8988T (cell line): ENCODE measurements around the gene ATP6V1E1.

ENCODE experiments used
- DNase-seq: peaks from one replicate; pipeline ENCODE4 v3.0.0; 2011

Gene ATP6V1E1

DNA sequence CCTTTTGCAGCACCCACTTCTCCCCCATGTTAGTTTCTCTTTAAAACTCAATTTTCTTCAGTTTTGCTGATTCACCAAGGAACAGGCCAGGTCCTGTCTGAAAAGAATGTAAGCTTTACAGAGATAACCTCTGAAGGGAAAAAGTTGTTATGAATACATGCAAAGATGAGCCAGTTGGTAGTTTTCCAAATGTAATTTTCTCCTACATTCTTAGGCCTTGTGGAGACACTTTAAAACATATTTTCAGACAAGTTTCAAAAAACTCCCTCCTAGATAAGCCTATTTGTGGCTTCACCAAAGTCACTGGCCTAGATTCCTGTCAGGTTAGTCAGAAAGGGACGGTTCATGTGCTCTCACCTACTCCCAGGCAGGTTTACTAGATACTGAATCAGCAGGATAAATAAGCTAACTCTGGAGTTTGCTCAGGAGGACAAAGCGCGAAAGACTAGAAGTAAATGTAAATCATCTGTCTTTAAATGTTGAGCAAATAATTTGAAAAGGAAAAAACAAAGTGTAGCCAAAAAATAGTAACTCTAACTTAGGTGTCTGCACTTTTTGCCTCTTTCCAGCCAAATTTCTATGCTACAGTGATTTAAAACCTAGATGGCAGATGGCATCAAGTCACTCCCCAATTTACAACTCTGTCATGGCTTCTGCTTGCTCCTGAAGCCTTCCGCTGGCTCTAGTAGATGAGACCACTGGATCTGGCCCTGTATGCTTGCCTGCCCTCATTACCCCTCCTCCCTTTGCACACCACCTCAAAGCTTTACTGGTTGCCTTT, 4.9 kb upstream of the ATP6V1E1 start:
- no peak for DNase-seq

DNA sequence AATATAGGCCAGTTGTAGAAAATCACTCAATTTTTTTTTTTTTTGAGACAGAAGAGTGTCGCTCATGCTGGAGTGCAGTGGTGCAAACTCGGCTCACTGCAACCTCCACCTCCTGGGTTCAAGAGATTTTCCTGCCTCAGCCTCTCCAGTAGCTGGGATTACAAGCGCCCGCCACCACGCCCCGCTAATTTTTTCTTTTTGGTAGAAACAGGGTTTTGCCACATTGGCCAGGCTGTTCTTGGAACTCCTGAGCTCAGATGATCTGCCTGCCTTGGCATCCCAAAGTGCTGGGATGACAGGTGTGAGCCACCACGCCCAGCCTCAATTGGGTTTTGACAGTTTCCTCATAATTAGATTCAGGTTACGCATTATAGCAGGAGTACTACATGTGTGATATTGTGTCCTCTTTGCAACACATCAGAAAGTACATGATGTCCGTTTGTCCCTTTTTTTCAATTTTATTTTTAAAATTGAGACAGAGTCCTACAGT, 2.6 kb upstream of the ATP6V1E1 start:
- no peak for DNase-seq

DNA sequence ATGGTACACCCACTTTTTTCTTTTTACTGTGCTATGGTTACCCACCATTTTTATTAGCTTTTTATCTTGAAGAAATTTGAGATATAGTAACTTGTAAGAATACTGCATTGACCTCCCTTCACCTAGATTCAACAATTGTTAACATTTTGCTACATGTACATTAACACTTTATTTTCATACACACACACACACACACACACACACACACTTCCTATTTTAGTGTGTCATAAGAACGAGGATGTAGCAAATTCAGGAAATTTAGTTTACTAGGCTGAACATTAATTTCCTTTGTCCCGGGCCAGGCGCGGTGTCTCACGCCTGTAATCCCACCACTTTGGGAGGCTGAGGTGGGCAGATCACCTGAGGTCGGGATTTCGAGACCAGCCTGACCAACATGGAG, 1.1 kb upstream of the ATP6V1E1 start:
- no peak for DNase-seq

DNA sequence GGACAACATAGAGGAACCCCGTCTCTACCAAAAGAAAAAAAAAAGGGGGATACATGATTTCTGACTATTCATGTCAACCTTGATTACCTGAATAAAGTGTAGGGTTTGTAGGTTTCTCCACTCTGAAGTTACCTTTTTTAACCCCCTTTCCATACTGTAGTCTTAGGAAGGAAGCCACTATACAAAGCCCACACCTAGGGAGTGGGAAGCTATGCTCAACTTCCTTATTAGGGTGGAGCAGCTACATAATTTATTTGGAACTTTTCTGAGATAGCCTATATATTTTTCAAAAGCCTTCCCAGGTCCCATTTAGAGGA, 582 bp upstream of the ATP6V1E1 start:
- no peak for DNase-seq

DNA sequence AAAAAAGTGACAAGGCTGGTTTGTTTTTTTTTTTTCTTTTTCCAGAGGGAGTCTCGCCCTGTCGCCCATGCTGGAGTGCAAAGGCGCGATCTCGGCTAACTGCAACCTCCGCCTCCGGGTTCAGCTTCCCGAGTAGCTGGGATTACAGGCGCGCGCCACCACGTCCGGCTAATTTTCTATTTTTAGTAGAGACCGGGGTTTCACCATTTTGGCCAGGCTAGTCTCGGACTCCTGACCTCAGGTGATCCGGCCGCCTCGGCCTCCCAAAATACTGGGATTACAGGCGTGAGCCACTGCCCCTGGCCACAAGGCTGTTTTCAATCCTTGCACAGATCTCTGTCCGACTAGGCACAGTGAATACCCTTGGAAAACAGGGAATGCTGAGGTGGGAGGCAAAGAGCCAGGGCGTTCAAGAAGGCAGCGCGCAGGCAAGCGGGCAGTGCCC, 566 bp downstream of the ATP6V1E1 start:
- no peak for DNase-seq

DNA sequence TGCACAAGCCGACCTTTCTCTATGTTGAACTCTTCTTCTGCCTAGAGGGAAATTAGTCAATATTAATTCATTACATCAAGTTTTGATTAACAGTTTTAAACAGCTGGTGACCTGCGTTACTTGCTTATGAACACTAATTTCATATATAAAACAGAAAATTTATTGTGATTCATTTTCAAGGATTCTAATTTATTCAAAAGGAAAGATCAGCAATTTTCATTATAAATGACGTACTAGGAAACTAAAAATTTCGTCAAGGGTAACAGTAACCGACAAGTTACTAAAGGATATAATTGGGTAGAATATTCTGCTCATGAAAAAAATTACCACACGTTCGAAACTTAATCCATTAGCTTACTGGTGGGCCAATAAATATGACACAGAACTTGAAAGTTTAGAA, 15.3 kb downstream of the ATP6V1E1 start:
- no peak for DNase-seq

DNA sequence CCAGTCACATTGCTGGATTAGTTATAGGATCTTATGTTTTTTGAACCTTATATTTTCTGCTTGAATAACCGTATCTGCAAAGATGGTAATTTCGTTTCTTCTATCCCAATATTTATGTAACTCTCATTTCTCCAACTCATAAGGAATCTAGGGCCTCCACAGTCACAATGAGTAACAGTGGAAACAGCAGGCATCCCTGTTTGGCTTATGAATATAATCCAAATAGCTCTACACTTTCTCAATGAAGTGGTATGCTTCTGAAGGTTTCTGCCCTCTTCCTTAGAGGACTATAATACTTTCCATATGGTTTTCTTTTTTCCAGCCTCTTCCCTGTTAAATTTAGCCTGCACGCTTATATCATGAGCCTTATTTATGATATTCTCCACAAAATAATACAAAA, 16.5 kb downstream of the ATP6V1E1 start:
- no peak for DNase-seq

DNA sequence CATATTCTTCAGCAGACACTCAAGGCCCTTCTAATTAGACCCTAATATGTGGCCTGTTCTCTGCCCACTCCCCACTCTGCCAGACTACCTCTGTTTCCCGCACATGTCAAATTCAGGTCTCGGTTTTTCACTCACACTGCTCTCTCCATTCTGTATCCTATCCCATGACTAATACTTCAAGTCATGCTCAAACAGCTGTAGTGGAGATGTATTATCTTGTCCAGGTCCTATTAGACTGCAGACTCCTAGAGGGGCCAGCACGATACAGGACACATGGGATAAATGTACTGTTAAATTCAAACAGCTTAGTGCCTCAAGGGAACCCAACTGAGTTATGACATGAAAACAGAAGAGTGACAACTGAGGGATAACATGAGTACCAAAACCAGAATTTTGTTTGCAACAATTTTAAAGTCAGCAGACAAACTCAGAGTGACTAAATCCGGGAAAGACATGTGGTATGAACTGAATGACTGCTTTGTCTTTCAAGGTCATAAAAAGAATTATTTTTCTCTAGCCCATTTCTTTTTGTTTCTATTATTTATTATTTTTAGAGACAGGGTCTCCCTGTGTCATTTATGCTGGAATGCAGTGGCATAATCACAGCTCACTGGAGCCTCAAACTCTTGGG, 20.5 kb downstream of the ATP6V1E1 start:
- DNase-seq: no peak

DNA sequence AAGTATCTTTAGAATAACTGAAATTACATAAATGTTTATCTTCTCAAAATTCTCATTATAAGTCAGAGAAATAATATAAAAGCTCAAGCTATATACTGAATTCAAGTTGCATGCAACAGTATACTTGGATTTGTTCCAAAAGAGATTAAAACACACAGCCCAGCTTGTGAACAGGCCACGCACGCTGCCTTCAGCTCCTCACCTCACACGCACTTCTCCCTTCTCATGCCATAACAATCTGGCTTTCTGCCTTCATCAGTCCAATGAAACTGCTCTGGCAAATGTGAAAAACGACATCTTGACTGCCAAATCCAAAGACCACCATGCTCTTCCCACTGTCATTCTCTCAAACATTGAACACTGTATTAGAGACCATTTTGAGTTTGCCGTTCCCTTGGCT, 22.1 kb downstream of the ATP6V1E1 start:
- DNase-seq: no peak

DNA sequence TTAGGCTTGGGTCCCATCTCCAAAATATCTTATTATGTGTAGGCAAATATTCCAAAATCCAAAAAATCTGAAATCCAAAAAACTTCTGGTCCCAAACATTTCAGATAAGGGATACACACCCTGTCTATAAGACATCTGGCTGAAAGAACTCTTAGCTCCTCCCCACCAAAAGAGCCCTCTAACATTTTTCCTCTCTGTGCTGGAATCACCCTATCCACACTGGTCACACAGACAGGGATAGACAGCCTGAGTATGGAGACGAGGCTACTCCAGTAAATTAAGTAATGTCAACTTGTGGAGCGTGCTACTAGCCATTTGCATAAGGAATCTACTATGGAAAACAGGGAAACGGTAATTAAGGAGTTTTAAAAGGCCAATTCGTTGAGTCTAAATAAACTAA, 24.9 kb downstream of the ATP6V1E1 start:
- DNase-seq: no peak

DNA sequence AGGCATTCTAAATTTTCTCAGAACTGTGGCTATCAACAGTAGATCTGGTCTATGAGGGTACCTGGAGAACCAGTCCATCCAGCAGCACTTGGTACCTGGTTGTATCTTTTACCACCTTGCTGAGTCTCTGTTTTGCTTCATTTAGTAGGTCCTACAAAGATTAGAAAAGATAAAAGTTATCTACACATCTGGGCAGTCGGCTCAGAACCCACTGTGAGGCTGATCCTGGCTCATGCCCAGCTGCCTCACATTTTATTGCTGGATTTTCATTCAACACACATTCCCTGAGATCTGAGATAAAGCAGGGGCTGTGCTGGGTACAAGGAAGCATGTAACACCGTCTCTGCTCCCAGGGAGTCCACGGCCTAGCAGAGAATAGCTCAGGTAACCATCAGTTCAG, 27.5 kb downstream of the ATP6V1E1 start:
- DNase-seq: no peak

DNA sequence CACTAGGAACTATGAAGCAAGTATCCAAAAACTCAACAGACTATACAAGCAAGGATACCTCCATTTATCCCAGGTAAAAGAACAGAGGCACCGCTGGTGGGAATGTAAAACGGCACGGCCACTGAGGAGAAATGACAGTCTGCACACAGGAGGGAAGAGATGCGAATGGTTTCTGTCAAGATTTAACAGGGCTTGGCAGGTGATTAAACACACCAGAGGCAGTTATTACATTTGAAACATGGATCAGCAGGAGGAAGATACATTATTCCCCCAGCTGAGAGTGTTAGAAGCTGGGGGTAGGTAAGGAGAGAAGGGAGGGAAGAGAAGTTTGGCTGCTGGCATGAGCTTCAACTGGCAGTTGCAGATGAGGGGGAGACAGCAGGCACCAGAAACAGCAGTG, 30.2 kb downstream of the ATP6V1E1 start:
- DNase-seq: no peak

DNA sequence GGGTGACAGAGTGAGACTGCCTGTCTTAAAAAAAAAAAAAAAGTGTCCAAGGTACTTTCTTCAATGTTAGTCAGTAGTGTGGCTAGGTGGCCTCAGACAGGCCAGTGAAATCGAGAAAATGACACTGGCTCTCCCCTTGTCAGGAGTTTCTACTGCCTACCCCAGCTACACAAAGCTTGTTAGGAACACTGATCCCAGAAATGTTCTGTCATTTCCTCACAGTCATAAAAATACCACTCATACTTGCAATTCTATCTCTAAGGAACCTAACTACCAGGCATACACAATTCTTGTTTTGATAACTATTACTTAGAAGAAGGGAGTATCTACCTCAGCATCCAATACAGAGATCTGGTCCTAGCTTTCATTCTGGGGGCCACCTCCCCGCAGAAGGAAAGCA, 31.3 kb downstream of the ATP6V1E1 start:
- DNase-seq: no peak

DNA sequence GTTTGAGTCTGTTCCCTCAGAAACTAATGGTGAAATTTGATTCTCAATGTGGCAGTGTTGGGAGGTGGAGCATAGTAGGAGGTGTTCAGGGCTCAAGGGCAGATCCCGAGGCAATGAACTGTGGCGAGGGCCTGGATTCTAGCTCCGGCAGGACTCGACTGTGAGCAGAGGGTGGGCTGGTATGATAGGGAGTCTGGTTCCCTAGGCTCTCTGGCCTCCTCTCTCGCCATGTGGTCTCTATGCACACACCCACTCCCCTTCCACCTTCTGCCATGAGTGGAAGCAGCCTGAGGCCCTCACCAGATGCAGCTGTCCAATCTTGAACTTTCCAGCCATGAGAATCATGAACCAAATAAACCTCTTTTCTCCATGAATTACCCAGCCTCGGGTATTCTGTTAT, 32.3 kb downstream of the ATP6V1E1 start:
- DNase-seq: no peak

DNA sequence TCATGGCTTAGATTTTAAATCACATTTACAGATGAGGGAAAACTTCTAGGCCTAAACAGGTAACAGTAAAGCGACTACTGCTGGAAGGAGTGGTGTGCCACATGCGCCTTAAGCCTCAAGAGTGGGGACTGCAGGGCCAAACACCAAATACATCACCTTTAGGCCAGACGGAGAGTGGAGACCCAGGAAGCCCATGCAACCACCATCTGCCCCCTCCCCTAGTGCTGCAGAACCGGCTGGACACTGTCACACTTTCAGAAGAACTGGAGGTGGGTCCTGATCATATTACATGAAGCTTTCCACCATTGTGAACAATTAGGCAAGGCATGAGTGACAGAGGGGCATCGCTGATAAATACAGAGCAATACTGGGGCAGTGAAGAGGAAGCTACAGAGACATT, 36.3 kb downstream of the ATP6V1E1 start:
- no peak for DNase-seq

DNA sequence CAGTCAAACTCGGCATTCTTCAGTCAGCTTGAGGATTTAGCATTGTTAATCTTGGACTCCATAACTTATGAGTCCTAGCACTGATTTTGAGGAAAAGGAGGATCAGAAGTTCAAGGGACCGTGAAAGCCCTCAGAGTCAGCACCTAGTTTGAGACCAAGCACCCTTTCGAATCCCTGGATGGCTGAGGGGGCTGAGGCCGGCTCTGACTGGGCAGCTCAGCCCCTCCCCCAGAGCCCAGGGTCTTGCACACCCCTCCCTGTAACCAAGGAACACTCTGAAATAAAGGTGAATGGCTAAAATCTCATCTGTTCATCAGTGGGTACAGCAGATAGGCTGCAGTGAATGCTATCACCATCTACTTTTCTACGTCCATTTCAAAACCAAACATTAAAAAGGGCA, 38.0 kb downstream of the ATP6V1E1 start:
- no peak for DNase-seq

DNA sequence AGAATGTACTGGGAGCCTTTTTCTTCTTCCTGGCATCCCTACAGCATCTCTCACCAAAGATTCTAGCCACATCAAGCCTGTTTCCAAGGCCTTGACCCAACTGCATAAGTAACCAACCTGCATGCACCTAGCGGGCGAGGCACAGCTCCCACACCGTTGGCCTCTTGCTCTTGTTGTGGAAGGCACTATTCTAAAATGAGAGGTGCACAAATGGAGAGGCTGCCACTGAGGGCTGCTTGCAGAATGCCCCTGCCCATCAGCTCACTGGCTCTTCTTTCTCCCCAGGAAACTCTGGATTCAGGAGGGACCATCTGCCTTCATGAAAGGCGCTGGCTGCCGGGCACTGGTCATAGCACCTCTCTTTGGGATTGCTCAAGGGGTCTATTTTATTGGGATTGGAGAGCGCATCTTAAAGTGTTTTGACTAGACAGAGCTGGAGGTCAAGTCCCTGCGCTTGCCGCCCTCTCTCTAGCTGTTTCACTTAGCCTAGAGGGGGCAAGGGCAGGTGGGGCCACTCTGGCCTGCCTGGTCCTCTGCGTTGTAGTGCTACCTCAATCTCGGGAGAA, 38.7 kb downstream of the ATP6V1E1 start:
- no peak for DNase-seq

DNA sequence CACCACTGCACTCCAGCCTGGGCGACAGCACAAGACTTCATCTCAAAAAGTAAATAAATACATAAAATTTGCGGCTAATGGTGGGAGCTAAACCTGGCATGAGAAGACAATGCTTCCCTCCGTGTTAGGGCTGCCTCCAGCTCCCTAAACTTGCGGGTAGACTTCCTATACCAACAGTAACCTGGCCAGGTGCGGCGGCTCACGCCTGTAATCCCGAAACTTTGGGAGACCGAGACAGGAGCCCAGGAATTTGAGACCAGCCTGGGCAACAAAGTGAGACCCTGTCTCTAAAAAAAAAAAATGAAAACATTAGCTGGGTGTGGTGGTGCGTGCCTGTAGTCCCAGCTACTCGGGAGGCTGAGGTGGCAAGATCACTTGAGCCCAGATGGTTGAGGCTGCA, 39.9 kb downstream of the ATP6V1E1 start:
- DNase-seq: no peak

DNA sequence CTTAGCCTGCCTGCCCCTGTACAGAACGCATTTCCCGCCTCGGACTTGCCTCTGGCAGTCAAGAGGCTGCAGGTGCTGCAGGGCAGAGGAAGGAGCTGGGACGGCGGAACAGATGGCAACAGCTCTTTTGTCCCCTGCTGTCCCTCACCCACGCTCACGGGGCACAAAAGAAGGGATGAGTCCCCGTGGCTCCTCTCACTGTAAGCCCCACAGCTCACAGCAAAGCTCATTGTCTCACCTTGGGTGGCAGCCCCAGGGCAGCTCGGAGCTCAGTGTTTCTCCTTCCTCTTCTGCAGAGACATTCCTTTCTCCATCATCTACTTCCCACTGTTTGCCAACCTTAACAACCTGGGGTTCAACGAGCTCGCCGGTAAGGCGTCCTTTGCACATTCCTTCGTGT, 40.9 kb downstream of the ATP6V1E1 start:
- DNase-seq: no peak

DNA sequence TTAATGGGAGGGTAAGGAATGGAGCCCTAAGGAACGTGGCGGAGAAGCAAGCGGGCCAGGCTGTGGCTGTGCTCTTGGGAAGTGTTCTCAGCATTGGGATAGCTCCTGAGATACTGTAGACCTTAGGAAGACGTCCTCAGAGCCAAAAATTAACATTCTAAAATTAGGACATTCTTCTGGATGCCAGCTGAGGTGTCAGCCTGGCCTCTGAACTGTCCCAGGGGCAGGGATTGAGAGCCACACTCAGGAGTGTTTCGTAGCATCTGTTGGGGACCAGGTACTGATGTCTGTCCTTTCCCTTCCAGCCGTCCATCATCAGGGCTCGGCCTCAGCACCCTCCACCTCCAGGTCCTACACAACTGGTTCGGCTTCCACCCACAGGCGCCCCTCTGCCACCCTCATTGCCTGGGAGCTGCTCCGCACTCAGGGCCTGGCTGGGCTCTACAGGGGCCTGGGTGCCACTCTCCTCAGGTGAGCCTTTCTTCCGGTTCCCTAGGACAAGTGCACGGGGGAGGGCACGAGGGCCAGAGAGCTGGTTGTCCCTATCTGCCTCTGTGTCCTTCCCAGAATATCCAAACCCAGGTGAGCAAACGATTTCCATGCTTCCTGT, 41.6 kb downstream of the ATP6V1E1 start:
- DNase-seq: no peak

DNA sequence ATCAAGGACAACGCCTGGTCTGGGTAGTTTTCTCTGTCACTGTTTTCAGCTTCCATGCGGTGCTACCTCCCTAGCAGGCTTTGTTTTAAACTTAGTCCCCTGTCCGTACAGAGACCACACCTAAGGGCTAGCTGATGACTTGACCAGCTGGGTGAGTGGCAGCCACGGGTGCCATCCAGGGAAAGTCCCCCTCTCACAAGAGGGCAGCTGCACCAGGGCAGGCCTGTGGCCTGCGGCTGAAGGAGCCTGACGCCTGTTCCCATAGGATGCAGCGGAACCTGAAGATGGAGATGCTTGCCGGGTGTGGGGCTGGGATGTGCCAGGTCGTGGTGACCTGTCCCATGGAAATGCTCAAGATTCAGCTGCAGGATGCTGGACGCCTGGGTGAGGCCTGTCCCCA, 45.4 kb downstream of the ATP6V1E1 start:
- DNase-seq: no peak

DNA sequence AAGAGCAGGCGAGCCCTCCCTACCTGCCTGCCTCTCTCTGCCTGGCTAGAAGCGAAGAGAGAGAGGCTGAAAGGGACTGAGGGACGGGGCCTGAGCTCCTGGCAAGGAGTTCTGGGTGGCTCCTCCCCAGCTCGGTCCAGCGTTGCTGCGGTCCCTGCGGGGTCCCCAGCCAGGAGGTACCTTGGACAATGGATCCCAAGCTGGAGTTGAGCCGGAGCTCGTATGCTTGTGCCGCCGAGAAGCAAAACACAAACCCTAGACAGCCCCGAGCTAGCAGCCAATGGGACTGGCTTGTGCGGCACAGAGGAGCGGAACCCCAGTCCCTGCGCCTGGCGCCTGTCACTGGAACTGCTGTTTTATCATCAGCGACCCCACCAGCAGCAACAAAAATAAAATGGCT, 46.9 kb downstream of the ATP6V1E1 start:
- DNase-seq: no peak

DNA sequence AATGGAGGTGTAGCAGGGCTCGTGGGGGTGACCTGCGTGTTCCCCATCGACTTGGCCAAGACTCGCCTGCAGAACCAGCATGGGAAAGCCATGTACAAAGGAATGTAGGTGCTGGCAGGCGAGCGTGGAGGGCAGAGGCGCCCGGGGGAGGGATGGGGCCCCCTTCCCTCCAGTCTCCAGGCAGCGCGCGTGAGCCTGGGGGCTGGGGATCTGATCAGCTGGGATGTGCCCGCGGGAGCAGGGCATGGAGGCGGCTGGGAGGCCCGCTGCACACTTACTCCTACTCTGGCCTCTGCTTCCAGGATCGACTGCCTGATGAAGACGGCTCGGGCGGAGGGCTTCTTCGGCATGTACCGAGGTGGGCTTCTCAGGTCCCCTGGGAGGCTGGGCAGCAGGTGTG, 47.5 kb downstream of the ATP6V1E1 start:
- no peak for DNase-seq

DNA sequence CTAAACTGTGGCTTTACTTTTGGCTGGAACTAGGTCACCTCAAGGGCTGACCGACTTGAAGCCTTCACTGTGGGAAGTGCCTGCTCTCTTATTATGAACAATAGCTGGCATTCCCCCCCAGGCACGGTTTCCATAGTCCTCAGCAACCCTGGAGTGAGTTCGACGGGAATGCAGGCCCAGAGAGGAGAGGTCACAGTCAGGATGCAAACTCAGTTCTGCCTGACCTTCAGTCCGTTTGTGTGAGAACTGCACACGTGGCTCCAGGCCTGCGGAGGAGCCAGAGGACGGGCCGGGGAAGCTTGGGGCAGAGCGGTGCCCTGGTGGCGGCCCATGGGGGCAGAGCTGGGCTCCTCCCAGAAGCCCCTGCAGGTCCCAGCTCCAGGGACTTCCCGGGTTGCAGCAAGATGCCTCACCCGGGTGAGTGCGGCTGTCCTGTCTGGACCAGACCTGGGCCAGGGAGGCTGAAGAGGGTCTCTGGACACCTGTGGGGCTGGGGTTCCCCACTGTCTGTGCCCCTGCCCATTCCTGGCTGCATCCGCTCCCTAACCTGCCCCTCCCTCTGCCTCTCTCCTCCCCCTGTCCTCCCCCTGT, 48.0 kb downstream of the ATP6V1E1 start:
- no peak for DNase-seq
